ENCODE measurements around the gene SUPT20H. TPM values are rescaled to one million over a fixed set of nuclear protein-coding genes. Genes with fewer than 3 reads are reported as not detected.

SUPT20H gene
- polyA plus RNA-seq (2012; ENCODE audit: insufficient read depth, insufficient read length, low read depth) = 39.5 TPM

DNA sequence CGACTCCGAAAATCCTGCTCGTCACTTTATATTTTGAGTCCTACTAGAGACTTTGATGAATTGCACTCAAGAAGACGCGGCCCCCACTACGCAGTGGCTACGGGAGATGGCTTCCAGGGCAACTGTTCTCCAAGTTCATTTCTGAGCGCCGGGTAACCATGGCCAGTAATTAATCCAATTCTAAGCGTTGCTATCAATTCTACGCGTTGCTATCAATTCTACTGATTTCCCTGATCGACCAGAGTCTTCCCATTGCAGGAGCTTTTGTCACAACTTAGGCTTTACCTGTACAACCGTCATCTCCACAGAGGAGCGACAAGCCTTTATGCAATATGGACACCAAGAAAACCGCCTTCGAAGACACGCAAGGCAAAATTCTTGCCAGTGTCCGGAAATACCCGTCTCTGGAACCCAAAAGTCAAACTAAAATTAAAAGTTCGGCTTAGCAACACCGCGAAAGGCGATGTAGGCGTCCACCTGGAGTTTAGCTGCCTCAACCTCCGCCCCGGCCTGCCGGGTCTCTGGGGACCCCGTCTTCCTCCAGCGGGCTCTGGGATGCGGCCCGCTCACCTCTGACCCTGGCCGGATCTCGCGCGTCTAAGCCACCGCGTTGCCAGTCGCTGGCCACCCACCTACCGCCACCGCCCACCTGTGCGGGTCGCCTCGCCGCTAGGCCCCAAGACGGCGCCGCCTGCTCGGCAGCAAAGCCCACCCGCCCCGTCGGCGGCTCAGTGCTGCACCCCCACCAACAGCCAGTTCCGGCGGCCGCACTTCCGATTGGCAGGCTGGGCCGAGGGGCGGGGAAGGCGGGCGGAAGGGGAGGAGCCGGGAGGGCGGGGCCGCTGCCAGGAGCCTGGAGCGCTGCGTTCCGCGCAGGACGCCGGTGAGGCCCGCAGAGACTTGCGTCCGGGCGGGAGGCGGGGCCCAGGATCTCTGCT lies at the start of gene SUPT20H:
Gene SUPT20H (minus strand): TSS at position 779 of the 938 bp plus-strand sequence. CDS start 8,198 bp downstream, outside the sequence.
- peak; percentile 97 for DNase-seq
- Histone ChIP-seq H3K4me1 (no peaks in the 10 kb centered on the region), H3K36me3 (no peaks in the 10 kb centered on the region), H3K4me3 (ENCODE audit: low read depth, low read length) (peak within 1 kb of the TSS; percentile 82), H3K9me3 (no peaks in the 10 kb centered on the region), H3K27me3 (no peaks in the 10 kb centered on the region)
- TF ChIP-seq, protein P1, sequence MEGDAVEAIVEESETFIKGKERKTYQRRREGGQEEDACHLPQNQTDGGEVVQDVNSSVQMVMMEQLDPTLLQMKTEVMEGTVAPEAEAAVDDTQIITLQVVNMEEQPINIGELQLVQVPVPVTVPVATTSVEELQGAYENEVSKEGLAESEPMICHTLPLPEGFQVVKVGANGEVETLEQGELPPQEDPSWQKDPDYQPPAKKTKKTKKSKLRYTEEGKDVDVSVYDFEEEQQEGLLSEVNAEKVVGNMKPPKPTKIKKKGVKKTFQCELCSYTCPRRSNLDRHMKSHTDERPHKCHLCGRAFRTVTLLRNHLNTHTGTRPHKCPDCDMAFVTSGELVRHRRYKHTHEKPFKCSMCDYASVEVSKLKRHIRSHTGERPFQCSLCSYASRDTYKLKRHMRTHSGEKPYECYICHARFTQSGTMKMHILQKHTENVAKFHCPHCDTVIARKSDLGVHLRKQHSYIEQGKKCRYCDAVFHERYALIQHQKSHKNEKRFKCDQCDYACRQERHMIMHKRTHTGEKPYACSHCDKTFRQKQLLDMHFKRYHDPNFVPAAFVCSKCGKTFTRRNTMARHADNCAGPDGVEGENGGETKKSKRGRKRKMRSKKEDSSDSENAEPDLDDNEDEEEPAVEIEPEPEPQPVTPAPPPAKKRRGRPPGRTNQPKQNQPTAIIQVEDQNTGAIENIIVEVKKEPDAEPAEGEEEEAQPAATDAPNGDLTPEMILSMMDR (IDR thresholded peaks at IDR 0.05; ENCODE audit: low read depth, low read length) = no peak

DNA sequence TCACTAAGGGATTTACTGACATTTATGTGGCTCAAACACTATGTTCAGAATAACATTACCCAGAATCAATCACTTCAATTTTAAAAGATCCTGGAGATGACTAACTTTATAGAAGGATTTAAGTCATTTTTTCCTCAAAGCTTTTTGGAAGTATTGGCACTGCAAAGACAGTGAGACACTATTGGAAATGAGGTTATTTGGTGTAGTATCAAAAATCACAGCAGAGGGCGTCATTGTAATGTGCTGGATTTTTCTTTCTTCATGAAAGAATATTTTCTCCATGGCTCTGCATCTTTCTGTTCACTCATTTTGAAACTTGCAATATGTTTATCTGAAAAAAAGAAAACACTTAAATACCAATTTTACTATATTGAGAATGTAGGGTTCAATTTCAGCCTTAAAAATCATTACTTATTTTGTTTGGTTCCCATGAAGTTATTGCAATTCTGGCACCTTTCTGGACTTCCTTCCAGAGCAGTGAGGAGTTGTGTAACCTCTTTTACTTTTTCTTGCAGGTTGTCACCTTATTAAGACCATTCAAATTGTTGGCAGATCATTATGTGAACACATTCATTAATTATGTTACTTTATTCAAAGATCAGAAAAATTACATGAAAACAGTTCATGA lies 49.7 kb upstream of the SUPT20H start:
- H3K9me3 ChIP-seq = no peaks in the 10 kb centered on the region
- TF ChIP-seq, protein P1 (IDR thresholded peaks at IDR 0.05; ENCODE audit: low read depth, low read length) = peak; percentile 64
- H3K4me1 ChIP-seq = no peaks in the 10 kb centered on the region
- peaks cover 32% of the 10 kb centered on the region for H3K27me3 ChIP-seq
- no peaks in the 10 kb centered on the region for H3K36me3 ChIP-seq
- no peak overlapping the region for H3K4me3 ChIP-seq (ENCODE audit: low read depth, low read length)
- DNase-seq = no peak

DNA sequence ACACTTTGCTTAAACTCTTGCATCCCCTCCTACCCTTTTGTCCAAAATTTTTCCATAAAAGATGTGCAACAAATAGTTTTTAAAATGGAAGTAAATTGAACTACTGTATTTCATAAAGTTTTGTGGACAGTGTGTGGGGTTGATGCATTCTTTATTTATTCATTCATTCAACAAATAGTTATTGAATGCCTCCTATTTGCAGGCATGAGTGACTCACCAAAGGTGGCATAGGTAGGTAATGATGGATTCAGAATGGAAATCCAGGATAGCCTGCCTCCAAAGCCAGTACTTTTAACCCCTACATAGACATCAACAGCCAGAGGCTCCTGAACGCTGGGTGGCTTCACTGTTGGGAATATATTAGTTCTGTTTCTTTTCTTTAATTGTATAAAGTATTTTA lies 48.4 kb upstream of the SUPT20H start:
- H3K4me3 ChIP-seq (ENCODE audit: low read depth, low read length) = no peak overlapping the region

DNA sequence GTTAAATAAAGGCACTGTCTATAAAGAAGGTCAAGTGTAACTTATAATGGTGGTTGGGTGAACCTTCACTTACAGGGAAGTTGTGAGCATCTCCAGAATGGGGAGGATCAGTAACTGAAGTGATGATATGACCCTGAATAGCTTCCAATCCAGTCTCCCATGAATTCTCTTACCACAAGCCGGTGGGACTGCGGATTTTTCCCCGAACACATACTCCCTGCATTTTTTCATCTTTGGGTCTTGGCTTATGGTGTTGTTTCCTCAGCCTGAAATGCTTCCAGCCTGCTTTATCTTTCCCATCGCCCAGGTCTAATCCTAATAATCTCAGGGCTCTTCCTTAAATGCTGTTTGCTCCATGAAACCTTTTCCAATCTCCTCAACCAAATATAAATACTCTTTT lies 48.0 kb upstream of the SUPT20H start:
- no peaks in the 10 kb centered on the region for H3K9me3 ChIP-seq
- H3K4me1 ChIP-seq = no peaks in the 10 kb centered on the region
- H3K36me3 ChIP-seq = no peaks in the 10 kb centered on the region
- TF ChIP-seq, protein P1 (IDR thresholded peaks at IDR 0.05; ENCODE audit: low read depth, low read length) = no peak
- peaks cover 43% of the 10 kb centered on the region for H3K27me3 ChIP-seq
- H3K4me3 ChIP-seq (ENCODE audit: low read depth, low read length) = no peak overlapping the region
- no peak for DNase-seq

More for the DNA sequence above, 48.4 kb upstream of the SUPT20H start:
- H3K9me3 ChIP-seq = no peaks in the 10 kb centered on the region
- peaks cover 41% of the 10 kb centered on the region for H3K27me3 ChIP-seq
- no peak for DNase-seq
- TF ChIP-seq, protein P1 (IDR thresholded peaks at IDR 0.05; ENCODE audit: low read depth, low read length) = no peak
- H3K36me3 ChIP-seq = no peaks in the 10 kb centered on the region
- H3K4me1 ChIP-seq = no peaks in the 10 kb centered on the region

DNA sequence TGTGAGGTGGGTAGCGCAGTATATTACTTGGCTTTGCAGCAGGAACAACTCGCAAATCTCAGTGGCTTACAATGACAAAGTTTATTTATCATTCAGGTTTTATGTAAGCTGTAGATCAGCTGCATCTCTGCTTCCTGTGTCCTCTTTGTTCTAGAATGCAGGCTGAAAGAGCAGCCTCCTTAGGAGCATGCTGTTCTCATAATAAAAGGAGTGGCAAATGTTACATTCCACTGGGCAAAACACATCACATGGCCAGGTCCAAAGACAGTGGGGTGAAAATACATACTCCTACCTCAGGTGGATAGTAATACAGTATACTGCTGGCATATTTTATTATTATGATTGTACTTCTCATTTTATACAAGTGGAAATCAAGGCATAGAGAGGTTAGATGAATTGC lies 47.2 kb upstream of the SUPT20H start:
- Histone ChIP-seq H3K36me3 (no peaks in the 10 kb centered on the region), H3K9me3 (no peaks in the 10 kb centered on the region), H3K27me3 (peaks cover 52% of the 10 kb centered on the region), H3K4me3 (ENCODE audit: low read depth, low read length) (no peak overlapping the region), H3K4me1 (no peaks in the 10 kb centered on the region)
- DNase-seq = no peak
- TF ChIP-seq, protein P1 (IDR thresholded peaks at IDR 0.05; ENCODE audit: low read depth, low read length) = no peak
